COLO829 (cell line): ENCODE results near the gene CEP72.
"Not testable (repeated sequence)": the region's sequence is repeated elsewhere in the genome, so short reads cannot be mapped to it uniquely, and the experiment has no call there.

ENCODE experiments used
- DNase-seq: peaks from one replicate; pipeline ENCODE4 v3.0.0; 2012; ENCODE audit warnings: low spot score

Gene CEP72, protein sequence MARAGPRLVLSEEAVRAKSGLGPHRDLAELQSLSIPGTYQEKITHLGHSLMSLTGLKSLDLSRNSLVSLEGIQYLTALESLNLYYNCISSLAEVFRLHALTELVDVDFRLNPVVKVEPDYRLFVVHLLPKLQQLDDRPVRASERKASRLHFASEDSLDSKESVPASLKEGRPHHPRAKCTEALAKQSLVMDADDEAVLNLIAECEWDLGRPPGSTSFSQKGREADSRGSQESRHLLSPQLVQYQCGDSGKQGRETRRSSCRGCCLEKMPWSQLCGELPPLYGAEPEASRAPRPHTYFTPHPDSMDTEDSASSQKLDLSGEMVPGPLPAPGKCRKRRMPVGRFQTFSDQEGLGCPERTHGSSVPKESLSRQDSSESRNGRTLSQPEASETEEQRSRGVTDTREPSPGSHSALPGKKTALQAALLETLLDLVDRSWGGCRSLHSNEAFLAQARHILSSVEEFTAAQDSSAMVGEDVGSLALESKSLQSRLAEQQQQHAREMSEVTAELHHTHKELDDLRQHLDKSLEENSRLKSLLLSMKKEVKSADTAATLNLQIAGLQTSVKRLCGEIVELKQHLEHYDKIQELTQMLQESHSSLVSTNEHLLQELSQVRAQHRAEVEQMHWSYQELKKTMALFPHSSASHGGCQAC

DNA sequence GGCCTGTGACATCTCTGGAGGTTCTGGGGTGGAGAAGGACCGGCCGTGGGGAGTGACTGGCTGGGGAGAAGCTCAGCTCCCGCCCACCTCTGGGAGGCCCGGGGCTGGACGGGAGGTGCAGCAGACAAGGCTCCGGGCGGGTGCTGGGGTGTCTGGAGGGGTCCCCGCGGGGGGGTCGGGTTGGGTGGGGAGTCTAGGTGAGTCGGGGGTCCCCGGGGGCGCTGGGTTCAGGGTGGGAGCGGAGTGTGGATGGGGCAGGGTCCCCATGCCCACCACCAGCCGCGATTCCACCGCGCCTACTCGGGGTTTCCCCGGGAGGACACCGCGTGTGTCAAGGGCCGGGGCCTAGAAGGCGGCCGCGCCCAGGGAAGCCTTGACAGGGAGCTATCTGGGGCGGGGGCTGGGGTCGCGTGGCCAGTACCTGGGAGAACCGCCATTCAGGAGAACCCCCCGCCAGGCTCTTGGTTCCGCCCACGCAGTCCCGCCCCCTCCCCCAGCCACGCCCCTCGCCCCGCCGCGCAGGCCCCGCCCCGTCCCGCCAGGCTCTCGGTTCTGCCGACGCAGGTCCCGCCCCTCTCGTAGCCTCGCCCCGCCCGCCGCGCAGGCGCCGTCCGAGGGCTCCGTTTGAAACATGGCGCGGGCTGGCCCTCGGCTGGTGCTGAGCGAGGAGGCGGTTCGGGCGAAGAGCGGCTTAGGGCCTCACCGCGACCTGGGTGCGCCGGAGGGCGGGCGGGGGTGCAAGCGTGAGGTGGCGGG, at the start of gene CEP72:
Gene CEP72 (plus strand): TSS at position 610 of the 756 bp plus-strand sequence. CDS start 22 bp downstream, at position 632.
- peak; percentile 84 for DNase-seq

DNA sequence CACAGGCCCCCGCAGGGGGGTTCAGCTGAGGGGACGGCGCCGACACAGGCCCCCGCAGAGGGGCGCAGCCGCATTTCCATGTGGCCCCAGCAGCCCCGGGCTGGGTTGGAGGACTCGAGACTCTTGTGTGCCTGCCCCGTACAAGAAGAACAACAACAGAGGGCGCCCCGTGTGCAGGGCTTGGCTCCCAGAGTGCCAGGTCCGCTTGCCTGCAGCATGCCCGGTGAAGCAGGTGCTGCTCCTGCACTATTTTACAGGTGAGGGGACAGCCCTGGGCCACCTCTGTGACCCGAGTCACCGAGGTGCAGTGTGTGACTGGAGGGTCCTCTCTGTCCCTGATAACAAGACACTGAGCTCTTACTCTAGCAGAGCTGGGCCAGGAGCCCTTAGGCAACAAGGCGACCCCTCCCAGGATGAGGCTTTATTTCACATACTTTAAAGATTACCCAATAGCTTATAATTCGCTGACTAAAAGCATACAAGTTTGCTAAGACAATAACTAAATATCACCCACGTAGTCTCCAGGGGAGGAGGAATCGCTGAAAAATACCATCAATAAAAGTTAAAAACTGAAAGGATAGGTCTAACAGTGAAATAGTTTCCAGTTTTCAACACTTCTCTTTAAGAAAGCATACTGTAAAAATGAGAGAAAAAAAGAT, 46.2 kb upstream of the CEP72 start:
- DNase-seq = no peak

DNA sequence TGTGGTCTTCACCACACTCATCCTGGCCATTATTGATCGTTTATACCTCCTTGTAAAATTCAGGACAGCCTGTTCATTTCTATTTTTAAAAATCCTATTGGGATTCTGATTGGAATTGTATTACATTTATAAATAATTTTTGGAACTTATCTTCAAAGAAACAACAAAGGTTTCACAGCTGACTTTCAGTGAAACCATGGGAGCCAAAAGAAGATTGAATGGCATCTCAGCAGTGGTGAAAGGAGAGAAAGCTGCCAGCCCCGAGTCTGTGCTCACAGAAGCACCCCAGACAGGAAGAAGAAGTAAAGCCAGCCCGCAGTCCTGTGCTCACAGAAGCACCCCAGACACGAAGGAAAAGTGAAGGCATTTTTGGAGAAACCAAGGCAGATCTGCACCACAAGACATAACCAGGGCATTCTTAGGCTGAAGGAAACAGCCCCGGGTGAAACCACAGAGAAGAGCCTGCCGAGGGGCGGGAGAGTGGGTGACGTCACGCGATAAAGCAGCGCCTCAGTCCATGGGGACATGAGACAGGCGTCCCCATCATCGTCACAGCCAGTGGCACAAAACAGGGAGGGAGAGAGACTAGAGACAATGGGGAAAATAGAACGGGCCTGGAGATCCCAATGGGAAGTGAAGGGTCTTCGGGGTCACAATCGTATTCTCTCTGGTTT, 45.4 kb upstream of the CEP72 start:
- no peak for DNase-seq

DNA sequence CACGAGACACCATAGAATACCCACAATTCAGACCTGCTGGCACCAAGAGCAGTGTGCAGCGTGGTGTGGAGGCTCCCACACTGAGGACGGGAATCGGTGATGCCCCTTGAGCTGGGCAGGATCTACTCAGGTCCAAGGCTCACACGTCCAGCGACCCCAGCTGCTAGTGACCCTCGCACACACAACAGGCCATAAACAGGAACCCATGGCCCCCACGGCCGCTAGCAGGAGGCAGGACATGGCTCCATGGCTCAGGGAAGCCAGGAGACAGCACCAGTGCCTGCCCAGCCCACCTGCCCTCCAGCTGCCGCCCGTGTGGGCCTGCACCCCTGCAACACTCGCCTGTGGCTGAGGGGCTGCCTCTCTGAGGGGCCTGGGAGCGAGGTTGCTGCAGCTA, 44.5 kb upstream of the CEP72 start:
- DNase-seq = no peak

DNA sequence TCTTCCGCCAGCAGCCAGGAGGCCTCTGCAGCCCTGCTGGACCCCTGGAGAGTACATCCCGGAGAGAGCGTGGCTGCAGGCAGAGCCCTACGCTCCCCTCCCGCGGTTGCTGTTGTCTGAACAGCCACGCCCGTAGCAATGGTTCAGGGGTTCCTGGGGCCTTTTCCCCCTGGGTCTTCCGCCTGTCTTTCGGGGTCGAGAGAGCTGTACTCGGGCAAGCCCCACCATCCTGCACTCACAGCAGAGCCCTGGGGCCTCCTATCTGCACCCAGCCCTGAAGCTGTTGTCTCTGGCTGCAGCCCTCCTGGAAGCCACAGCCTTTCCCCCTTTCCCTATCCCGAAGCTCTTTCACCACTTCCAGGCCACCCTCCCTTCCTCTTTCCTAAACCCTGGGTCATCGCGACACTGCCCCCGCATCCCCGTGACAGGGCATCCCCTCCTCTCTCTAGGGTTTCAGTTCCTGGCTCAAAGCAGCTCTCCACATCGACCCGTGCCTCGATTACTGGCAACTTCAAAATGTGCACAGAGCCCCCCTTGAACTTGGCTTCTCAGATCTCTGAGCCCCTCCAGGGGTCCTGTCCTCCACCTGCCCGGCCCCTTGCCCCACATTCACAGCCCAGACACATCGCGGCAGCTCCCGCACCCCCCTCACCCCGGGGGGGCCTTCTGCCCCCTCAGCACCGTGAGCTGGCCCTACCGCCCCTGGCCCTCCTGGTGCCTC, 43.9 kb upstream of the CEP72 start:
- DNase-seq = no peak

DNA sequence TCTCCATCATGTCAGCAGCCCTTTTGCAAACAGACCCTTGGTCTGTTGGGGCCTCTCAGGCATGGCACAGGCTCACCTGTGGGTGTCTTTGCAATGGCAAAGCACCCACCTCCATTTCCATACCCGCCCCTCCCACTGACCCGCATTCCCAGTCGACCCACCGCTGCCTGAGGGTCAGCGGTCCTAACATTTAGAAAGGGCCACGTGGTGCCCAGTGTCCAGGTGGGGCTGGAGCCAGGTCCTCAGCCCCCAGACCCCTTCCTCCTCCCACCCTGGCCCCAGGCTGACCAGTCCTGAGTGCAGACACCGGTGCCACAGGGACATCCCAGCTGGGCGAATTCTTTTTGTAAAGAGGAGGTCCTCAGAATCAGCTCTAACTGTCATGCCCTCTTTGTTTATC, 43.3 kb upstream of the CEP72 start:
- no peak for DNase-seq

DNA sequence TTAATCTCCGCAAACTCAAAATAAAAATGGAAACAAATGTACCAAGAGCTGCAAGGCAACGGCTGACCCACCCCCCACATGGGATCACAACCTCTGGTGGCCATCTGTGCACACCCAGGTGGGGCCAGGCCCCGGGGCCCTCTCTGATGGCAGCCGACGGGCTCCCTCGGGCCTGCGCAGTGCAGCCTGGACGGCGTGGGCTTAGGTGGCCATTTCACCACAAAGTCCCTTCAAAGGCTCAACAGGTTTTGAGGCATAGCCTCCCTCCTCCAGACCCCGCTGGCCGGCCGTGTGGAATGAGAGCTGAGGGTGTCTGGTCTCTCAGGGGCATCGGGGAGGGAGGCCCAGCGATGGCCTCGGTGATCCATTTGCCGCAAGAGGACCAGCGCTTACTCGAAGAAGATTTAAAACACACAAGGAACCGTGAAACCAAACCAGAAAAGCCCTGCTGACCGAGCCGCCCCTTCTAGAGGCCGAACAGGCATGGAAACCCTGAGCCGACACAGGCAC, 42.7 kb upstream of the CEP72 start:
- no peak for DNase-seq

DNA sequence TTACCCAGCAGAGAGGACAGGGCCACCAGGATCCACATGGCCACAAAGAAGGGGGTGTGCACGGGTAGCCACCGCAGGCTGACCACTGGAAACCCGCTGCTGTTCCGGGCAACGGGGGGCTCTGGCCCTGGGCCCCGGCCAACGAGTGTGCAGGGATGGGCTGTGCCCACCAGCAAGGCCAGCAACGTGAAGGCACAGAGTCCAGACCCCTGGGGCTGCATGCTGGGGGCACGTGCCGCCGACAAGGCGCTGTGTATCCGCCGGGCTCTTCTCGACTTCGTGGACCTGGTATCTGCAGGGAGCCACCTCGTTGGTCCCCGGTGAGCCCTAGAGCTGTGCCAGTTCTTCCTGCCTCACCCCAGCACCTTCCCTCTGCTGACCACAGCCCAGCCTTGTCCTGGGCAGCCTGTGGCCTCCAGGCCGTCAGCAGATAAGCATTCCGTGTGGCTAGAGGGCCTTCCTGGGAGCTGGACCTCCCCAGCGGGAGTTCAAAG, 42.2 kb upstream of the CEP72 start:
- DNase-seq = no peak

DNA sequence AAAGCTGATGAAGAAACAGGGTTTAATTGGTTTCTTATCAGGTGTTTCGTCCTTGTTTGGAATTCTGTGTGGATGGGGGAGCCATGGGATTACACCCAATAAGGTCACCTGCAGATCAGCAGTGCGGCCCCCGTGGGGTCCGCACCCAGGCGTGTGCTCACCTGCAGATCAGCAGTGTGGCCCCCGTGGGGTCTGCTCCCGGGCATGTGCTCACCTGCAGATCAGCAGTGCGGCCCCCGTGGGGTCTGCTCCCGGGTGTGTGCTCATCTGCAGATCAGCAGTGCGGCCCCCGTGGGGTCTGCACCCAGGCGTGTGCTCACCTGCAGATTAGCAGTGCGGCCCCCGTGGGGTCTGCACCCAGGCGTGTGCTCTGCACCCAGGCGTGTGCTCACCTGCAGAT, 41.7 kb upstream of the CEP72 start:
- DNase-seq = no peak

DNA sequence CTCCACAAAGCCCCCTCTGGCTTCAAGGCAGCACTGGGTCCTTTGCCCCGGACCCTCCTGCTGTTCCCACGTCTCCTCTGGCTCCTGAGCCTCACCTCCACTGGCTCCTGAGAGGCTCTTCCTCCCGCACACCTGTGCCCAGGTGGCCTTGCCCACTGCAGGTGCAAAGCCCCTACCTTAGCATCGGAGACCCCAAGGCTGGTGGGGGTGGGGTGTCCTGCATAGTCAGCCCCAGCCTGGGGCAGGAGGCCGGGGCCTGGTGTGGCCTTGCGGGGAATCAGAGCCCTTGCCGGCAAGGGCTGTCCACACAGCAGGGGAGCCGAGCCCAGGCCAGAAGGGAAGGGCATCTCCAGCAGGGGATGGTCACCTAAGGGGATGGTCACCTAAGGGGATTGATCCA, 41.3 kb upstream of the CEP72 start:
- DNase-seq = no peak

DNA sequence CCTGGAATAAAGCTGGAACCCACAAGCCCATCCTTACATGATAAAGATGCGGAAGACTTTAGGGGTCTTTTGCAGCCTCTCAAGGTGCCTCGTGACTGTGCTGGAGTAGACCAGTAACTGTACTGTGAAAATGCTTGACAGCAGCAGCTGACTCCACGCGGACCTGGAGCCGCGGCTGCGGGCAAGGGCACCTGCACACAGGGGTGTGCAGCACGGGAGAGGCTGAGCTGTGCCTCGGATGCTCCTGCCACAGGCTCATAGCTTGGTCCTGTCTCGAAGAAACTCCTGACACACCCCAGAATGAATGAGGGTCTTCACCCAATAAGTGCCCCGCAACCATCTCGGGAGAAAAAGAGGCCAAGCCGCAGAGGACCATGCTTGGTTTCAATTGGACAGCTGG, 40.3 kb upstream of the CEP72 start:
- no peak for DNase-seq

DNA sequence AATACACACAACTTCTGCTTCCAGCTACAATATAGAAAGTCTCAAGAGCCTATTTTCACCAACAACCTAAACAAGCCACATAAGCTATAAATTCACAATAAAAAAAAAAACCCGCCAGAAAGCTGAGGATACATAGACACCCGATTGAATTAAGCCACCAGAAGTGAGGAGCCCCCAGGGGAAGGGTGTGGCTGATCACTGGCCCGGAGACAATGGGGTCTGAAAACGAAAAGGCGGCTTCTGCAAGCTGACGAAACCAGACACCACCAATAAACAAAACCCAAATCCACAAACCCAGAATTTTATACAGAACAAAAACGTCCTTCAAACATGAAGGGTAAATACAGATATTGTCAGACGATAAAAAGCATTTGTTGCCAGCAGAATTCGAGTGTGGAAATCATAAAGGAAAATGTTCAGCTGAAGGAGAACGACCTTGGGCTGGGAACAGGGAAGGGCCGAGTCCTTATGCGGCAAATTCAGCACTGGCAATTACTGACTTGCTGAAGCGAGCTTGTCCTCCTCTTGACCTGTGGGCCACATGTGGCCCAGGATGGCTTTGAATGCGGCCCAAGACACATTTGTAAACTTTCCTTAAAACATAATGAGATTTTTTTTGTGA, 39.6 kb upstream of the CEP72 start:
- no peak for DNase-seq

DNA sequence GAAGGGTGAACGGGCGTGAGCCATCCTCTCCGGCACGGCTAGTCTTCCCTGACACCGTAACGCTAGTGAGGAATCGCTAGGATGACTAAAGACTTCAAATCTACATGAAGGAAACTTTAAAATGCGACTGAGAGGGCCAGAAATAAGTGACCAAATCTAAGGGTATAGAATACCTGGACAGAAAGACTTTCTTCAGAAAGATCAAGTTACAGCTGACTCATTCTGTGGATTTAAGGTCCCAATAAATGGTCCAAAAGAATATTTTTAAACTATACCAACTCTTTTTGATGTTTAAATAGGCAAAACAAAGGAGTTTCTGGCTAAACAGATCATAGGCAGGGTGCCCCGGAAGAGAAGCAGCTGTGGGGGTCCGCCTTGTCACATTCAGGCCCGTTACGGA, 38.9 kb upstream of the CEP72 start:
- no peak for DNase-seq

DNA sequence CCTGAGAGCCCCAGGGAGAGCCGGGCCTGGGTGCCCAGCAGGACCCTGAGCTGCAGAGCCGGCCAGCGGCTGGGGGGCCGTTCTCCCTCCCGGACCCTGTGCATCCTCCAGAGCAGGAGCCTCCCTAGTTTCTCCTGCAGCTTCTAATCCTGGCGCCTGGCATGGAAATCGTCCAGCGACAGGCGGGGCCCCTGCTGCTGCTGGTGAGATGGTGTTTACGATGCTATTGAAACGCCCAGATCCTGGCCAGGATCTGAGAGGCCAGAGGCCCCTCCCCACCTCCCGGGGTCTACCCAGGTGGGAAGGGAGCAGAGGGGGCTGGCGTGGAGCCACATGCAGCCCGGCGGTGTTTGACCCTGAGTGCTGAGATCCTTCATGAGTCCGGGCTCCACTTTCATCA, 38.2 kb upstream of the CEP72 start:
- DNase-seq = no peak

DNA sequence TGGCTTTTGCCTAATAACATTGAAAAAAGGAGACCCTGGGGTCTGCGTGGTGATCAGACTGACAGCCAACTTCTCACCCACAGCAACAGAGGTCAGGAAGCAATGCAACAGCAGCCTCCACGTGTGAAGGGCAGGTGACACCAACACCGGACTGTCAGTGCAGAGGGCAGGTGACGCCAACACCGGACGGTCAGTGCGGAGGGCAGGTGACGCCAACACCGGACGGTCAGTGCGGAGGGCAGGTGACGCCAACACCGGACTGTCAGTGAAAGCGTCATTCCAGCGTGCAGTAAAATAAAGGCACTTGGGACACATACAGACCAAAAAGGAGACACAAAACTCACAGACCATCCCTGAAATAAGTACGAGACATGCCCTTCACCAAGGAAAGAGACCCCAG, 37.2 kb upstream of the CEP72 start:
- DNase-seq = no peak

DNA sequence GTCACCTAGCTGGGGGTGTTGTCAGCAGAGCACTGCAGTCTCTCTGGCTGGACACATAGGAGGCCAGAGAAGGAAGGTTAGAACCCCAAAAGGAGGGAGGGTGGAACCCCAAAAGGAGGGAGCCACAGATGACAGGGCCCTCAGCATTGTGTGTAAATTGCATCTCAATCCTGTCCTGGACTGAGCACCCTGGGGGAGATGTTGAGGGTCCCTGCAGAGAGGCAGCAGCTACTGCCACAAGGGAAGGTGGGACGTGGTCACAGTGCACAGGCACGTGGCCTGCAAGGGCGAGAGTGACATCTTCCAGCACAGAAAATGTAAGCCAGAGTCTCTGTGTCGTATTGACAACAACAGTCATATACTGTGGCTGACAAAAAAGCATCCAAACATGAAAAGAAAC, 36.5 kb upstream of the CEP72 start:
- no peak for DNase-seq

DNA sequence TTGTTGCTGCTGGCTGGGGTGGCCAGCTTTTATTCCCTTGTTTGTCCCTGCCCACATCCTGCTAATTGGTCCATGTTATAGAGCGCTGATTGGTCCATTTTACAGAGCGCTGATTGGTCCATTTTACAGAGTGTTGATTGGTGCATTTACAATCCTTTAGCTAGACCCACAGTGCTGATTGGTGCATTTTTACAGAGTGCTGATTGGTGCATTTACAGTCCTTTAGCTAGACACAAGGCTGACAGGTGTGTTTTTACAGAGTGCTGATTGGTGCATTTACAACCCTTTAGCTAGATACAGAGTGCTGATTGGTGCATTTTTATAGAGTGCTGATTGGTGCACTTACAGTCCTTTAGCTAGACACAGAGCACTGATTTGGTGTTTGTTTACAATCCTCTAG, 34.9 kb upstream of the CEP72 start:
- DNase-seq = not testable (repeated sequence)

DNA sequence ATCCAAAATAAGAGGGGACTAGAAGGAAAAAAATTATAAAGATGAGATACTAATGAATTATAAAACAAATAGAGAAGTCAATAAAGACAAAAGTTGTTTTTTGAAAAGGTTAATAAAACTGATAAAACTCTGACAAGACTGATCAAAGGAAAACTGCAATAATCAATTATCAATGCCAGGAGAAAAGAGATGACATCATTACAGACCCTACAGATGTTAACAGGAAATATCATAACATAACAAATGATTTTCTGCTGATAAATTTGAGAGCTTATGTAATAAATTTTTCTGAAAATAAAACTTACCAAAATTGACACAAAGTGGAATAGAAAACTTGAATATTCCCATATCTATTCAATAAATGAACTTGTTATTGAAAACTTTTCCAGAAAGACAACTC, 34.3 kb upstream of the CEP72 start:
- DNase-seq = no peak

DNA sequence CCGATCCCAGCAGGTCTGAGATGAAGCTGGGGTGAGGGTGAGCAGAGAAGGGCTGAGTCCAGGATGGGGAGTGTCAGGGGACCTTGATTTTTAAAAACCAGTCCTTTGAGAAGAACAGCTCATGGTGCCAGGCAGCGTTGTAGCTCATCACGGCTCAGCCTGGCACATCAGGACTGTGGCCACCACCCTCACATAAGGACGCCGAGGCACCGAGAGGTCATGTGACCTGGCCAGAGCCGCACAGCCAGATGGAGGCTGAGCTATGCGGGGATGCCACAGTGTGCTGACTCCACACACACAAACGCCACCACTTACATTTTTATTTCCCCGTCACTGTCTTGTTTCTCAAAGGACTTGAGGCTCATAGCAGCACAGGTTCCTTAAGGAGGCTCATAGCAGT, 32.9 kb upstream of the CEP72 start:
- no peak for DNase-seq

DNA sequence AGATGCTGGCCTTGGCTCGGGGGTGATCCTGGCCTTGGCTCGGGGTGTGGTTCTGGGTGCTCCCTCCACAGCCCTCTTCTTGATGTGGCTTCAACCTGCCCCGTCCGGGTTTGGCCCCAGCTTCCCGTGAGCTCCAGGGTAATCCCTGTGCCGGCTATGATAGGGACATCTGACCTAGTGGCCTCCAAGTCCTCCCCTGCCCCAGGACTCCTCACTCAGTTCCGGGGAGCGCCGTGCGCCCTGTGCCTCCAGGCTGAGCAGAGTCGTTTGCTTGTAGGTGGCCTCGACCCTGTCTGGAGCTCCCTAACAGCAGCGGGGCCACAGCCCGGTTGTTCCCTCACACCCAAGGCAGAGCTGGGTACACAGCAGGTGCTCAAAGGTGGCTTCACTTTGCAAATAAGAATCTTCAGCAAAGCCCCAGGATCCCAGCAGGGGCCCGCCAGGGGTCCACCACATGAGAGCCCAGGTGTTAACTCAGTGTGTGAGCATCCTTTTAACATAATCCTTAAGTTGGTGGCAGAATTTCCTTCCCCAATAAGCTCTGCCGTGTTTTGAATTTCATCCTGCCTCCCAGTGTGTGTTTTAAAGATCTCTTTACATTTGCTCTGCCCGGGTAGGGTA, 32.3 kb upstream of the CEP72 start:
- DNase-seq = no peak
